Activated T-cell treated with anti-CD3 and anti-CD28 coated beads for 1 hour (primary cell): Measurements from ENCODE around the gene FAM229A.
A peak's percentile ranks its signal among the peaks of the same experiment; 100 is the strongest.
"Not testable (repeated sequence)": the region's sequence is repeated elsewhere in the genome, so short reads cannot be mapped to it uniquely, and the experiment has no call there.

Source experiments
- DNase-seq: peaks from one replicate; pipeline ENCODE4 v3.0.0-alpha.2; 2020; ENCODE audit warnings: low read depth

Gene FAM229A, protein sequence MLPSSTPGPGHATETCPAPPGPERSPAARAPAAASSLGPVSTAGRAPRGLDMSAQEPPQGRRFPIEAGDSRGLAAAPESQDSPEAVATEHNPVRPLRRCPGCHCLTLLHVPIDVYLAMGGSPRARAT

DNA sequence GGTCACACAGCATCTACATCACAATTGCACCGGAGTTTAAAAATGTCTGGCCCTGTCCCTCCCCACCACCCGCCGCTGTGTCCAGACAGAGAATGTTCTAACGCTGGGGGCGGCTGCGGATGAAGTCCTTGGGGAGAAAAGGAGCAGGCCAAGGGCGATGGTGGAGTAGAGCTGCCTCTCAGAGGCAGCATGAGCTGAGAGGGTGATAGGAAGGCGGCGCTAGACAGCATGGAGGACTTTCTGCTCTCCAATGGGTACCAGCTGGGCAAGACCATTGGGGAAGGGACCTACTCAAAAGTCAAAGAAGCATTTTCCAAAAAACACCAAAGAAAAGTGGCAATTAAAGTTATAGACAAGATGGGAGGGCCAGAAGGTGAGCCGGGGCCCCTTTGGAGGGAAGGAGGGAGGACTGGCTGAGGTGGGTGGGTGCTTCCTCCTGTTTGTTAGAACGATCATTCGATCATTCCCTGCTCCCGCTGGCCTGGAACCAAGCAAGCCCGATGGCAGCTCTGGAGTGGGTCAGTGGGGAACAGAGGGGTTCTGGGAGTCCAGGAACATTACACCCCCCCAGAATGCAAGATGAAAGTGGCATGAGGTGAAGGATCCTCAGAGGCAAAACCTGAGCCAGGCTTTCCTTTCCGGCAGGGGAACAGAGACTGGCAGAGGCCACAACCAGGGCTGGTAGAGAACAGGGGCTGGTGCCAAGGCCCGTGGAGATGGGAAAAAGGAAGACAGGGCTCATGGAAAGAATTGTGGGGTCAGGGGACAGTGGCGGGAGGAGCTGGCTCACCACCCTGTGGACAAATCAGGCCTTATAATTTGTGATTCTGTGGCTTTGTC lies at the start of gene FAM229A, which contains the start of gene TSSK3:
FAM229A (minus strand) TSS at position 12 of the 840 bp plus-strand sequence. CDS start 394 bp downstream, outside the sequence.
TSSK3 (plus strand) TSS at position 66 of the 840 bp plus-strand sequence; CDS start at position 229, 163 bp downstream.
- DNase-seq: no peak

DNA sequence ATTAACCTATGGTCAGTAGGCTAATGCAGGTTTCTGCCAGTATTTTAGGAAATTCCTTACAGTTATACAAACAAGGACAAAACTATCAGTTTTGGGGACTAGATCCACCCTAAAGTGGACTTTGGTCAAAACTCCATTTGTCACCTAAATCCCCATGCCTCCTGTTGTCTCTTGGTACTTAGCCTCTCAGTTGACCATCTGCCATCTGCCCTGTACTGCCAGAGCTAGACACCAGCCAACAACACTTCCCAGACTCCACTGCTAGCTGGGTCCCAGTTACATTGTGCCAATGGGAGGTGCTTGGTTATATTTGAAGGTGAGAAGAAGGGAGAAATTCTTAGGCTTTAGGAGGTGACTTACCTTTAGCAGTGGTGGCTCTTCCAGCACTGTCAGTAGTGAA lies 49.0 kb upstream of the FAM229A start:
- DNase-seq: no peak

DNA sequence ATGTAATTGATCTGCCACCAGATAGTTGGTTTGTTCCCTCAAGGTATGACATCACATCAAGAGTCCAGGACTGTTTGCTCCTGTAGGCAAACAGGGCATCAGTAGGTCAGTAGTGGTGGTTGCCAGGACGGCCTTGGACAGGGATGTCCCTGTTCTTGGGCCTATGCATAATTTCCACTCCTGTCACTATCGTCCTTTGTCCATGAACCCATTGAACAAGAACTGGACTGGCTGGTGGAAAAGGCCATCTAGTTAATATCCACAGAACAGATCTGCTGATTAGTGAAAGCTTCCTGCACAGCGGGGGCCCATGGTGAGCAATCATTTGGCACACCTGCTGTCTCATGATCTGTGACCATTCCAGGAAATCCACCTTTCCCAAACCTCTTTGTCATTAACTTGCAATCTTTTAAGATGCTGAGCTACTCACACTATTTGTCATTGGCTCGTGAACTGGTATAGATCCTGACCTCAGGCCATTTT lies 44.4 kb upstream of the FAM229A start:
- no peak for DNase-seq

DNA sequence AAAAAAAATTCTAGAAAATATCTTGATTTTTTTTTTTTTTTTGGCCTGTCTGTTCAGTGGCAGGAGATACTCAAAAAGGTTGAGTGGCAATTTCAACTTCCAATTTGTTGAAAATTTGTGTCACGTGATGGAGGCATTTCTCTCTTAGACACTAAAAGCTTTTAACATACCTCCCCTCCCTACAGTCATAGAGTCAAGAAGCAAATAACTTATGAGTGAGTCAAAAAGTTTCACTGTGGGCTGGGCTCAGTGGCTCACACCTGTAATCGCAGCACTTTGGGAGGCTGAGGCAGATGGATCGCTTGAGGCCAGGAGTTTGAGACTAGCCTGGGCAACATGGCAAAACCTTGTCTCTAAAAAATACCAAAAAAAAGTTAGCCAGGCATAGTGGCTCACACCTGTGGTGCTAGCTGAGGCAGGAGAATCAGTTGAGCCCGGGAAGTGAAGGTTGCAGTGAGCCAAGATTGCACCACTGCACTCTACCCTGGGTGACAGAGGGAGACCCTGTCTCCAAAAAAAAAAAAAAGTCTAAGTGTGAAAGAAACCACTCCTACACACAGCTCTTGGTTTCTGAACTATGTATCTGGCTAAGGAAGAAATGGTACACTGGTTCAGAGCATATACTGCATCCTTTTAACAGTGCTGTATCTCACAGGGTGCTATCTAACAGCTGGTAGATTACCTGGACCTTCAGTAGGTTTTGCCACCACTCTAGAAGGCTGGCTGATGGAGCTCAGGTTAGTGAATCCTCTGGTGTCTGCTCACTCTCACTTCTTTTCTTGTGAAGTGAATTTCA lies 43.6 kb upstream of the FAM229A start:
- DNase-seq: no peak

DNA sequence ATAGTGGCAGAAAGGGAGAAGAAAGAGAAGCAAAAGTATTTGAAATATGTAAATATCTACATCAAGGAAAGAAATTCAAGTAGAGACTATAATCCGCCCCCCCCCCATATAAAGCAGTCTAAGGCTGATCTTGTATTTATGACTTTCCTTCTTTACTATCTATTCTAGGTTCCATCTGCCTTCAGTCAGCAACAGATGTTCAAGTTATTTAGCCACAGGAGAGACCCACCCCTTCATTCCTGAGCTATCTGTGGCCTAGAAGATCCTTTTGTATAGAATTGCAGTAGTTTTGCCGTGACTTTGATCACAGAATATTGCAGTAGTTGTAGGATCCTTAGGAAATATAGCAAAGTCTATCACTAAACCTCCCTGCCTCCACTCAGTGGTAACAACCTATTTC lies 42.7 kb upstream of the FAM229A start:
- DNase-seq: no peak

DNA sequence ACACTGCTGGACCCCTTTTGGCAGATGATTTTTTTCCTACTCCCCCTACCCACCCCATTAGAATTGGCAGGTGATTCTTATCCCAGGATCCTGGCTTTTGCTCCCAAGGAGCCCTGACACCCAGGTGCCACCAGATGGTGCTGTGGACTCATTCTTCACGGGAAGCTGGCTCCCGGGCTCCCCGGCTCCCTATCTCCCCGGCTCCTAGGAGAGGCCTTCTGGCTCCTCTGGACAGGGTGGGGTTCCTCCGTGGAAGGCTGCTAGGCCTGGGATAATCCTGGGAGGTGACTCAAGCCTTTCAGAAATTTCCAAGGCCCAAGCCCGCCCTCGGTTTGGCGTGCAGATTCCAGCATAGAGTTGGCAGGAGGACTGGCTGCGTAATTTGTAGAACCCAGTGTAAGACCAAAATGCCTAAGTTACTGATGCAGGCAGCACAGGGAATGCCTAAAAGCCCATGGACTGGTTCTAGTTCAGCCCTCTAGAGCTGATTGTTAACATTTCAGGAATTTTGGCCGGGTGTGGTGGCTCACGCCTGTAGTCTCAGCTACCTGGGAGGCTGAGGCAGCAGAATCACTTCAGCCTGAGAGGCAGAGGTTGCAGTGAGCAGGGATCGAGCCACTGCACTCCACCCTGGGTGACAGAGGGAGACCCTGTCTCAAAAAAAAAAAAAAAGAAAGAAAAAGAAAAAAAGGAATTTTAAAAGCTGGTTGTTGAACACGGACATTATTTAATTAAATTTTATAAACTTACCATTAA lies 38.8 kb upstream of the FAM229A start:
- peak; percentile 33 for DNase-seq

DNA sequence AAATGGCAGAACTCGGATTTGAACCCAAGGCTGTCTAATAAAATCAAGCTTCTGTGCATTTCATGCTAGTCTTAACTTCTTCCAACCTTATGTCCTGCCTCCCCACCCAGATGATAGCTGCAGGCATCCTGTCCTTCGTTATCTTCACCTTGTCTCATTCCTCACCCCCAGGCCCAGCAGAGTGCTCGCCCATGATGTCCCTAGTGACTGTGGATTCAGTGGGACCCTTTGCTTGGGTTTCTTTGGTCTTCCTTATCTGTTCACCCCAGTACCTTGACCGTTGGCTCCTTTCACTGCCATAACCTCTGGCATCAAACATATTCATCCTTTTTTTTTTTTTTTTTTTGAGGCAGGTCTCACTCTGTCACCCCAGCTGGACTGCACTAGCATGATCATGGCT lies 37.6 kb upstream of the FAM229A start:
- DNase-seq: no peak

DNA sequence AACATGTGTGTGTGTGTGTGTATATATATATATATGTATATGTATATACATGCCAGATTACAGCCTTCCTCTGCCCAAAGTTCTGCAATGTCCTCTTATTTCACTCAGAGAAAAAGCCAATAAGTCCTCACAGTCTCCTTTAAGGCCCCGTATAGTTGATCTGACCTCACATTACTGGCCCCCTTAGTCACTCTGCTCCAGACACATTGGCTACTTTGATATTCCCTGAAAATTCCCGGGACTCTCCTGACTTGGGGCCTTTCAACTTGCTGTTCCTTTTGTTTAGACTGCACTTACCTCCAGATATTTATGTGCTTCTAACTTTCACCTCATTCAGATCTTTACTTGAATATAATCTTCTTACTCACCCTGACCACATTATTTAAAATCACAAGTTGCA lies 36.1 kb upstream of the FAM229A start:
- no peak for DNase-seq

DNA sequence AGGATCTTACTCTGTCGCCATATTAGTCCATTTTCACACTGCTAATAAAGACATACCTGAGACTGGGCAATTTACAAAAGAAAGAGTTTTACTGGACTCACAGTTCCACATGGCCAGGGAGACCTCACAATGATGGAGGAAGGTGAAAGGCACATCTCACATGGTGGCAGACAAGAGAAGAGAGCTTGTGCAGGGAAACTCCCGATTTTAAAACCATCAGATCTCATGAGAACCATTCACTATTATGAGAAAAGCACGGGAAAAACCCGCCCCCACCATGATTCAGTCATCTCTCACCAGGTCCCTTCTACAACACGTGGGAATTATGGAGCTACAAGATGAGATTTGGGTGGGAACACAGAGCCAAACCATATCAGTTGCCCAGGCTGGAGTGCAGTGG lies 34.2 kb upstream of the FAM229A start:
- not testable (repeated sequence) for DNase-seq

DNA sequence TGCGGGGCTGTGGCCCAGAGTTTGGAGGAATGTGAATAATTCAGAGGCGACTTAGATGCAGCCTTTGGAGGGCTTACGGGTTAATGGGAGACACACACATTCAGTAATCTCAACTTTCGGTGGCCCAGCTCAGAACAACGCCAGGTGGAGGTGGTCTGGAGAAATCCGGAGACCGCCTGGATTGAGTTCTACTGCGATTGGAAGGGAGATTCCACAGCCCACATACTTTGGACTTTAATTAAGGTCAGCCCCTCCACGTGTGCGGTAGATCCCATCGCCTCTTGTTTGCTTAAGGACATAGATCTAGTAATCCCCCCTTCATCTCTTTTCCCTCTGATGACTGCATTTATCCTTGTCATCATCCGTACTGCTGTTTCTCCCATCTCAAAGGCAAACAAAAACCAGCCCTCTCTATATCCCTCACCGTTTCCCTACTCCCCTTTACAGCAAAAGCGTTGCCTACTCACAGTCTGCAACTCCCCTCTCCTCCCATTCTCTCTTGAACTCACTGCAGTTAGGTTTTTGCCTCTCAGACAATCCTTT lies 32.7 kb upstream of the FAM229A start:
- no peak for DNase-seq

DNA sequence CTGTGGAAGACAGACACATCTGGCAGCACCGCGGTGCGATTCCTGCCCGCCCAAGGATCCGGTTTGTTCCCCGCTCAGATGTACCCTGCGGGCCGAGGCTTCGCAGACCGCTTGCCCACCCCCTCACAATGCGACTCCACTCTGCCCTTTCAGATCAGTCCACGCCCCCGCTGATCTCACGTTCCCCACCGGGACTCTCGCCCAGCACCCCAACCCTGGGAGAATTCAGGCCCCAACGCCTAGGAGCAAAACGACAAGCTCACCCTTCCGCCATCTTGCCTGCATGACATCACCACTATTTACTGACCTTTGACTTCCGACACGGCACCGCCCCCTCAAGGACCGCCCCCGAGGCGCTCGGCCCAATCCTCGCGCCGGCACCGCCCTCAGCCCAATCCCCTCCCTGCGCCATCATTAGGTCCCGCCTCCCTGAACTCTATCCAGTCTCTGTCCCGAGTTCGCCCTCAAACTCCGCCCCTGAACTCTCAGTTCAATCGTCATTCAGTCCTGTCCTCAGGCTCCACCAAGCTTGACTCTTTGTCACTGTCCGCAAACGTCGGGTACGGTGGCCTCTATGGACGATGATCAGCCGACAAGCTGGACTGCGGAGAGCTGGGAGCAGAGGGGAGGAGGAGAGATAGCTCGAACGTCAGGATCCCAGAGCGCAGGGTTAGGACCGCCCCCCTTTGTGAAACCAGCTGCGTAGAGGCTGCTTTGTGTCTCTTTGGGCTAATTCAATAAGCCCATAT lies 32.0 kb upstream of the FAM229A start, which contains the start of gene BSDC1:
BSDC1 (minus strand) TSS at position 301 of the 749 bp plus-strand sequence; CDS start at position 274, 27 bp downstream.
- DNase-seq: peak; percentile 97

DNA sequence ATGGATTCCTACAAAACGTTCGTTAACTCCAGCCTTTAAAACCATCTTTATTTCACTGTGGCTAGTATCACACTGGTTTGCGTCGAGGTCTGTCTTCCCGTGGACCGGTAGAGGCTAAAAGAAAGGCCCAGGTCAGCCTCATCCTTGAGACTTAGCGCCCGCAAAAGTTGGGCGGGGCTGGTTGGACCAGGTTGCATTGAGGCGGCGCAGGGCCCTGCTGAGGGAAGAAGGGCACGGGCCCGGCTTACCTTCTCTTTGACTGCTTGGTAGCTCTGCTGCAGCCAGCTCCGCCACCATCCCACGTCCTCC lies 31.5 kb upstream of the FAM229A start:
- peak; percentile 9 for DNase-seq

DNA sequence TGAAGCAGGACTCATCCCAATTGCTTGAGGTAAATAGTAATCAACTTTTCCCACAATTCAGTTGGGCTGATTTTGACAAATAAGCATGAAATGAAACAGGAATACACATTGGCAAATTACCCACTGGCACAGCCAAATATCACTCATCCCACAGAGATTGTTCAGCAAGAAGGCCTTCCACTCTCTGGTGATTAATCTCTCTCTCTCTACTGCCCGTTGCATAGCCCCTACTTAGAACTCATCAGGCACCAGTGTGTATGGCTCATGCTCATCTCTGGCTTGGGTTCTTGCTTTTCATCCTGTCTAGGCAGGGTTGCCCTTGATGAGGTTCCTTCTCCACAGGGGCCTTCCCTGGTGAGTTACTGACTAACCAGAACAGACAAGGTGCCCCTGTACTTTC lies 30.9 kb upstream of the FAM229A start:
- no peak for DNase-seq

DNA sequence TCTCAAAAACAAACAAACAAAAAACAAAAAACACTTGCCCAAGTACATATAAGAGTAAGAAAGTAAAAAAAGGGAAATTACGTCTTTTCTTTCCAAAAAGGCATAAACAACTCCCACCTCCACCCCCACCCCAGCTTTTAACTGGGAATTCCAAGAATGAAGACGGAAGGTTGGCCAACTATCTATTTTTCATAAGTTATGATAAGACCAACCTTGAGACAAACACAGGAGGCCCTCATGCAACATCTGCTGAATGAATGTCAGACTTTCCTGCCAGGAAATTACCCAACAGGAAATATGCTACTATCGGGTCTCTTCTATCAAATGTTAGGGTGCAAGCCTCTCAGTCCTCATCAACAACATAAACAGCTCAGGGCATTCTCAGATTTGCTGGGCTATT lies 30.0 kb upstream of the FAM229A start:
- no peak for DNase-seq

DNA sequence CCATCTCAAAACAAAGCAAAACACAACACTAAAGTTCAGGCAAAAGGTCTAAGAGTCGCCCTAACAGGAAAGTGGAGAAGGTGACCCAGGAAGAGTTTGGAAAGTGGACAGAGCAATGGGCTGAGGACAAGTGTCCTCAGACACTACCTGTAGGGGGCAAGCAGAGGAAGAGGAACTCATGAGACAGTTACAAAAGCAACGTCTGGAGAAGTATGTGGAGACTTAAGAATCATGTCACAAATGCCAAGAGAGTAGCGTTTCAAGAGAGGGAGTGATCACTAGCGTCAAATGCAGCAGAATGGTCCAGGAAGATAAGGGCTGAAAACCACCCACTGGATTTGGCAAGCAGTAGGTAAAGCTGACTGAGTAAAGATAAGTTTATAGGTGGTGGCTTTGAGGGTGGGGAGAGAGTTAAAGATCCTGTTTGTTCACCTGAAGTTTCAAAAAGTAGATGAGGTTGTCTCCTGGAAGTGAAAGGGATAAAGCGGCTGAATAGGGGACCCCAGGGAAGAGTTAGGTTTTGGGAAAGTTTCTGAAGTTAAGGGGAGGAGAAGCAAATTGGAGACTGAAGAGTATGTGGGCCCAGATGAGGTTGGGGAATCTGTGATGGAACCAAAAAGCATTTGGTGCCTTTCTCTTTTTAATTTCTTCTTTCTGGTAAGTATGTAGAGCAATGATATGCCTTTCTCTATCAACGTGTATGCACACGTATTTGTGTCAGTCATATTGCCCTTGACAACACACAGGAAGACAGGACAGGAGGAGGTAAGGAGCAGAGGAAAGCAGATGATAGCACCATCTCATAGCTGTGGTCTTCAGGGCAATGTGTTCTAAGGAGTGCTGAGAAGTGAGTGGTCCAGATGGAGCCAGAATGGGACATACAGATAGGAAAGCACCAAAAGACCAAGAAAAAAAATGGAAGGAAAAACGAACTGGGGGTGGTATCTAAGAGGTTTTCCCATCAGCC lies 28.9 kb upstream of the FAM229A start:
- DNase-seq: no peak

DNA sequence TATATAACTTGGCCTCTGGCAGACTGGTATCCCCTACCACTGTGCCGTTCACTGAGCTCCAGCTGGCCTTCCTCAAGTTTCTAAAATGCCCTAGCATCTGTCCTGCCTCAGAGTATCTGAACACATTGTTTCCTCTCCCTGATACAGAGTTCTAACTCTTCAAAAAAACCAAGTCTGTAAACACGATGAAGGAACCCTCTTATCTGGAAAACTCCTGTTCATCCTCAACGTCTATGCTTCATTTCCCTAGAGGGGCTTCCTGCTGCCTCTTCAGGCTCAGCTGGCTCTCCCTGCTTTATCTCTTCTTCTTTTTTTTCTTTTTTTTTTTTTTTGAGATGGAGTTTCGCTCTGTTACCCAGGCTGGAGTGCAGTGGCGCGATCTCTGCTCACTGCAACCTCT lies 26.4 kb upstream of the FAM229A start:
- DNase-seq: no peak

DNA sequence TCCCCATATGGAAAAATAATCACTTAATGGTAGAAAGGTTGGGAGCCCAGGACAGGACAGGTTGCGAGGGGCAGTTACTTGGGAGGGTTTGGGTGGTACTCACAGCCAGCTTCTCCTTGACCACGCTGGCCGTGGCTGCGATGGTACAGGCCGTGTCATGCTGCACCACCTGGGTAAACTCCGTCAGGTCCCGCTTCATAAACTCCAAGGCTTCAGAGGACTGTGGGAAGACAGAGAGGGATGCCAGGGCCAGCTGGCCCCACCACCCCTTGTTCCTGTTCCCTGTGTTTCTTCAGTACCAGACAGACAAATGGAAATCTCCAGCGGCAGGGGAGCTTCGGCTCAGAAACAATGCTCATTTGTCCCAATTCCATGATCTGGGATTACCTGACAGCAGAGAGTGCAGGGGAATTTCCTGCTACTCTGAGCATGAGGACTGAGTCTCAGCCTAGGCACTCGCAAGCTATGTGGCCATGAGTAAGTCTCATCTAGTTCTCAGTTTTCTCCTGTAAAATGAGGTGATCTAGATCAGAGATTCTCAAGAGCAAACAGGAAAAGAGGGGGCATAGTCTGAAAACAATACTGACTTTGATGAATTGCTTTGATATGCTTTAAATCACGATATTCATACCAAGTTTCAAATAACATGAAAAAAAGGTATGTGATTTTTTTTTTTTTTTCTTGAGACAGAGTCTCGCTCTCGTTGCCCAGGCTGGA lies 24.5 kb upstream of the FAM229A start:
- no peak for DNase-seq

DNA sequence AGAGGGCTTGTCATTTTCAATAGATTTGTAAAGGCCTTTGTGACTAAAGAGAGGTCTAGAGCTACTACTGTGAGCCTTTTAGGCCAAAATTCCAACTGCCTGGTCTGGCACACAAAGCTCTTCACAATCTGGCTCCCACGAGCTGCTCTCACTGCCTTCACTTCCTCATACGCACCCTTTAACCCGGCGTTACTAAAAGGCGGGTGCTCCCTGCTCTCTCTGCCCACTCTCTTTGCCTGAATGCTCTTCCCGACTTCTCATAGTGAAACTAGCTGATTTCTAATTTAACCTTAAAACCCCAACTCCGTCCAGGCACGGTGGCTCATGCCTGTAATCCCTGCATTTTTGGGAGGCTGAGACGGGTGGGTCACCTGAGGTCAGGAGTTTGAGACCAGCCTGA lies 17.8 kb upstream of the FAM229A start:
- no peak for DNase-seq
